HL-60 (cell line): Measurements from ENCODE around the gene ZNRF3.

Source experiments
- DNase-seq, 2 experiments: peaks; one replicate each; pipeline ENCODE4 v3.0.0-alpha.2; 2010 to 2020; ENCODE audit warnings: low read depth in 1 of 2, low spot score in 1 of 2
- H3K27ac ChIP-seq: fragments of 250-450 bp; sonication (Bioruptor Pico); replicated peaks from 2 replicates; pipeline ENCODE4 v1.5.1; 2020; ENCODE audit warnings: mild to moderate bottlenecking, moderate library complexity
- H3K27me3 ChIP-seq: fragments of 250-450 bp; sonication (Bioruptor Pico); 2 replicates; pipeline ENCODE4 v1.5.1; 2021; ENCODE audit warnings: mild to moderate bottlenecking, moderate library complexity; ENCODE audit not compliant: insufficient read depth, poor library complexity, severe bottlenecking
- H3K4me3 ChIP-seq: replicated peaks from 2 replicates; pipeline ENCODE4 v1.5.1; 2011; ENCODE audit warnings: mild to moderate bottlenecking, control low read depth, low read length; ENCODE audit not compliant: insufficient read depth
- GABPA ChIP-seq: IDR thresholded peaks from 2 replicates; pipeline ENCODE4 v1.6.1; 2012; ENCODE audit warnings: low read depth
- POLR2AphosphoS5 ChIP-seq: IDR thresholded peaks from 2 replicates; pipeline ENCODE4 v1.6.1; 2012; ENCODE audit warnings: low read depth
- SPI1 ChIP-seq: IDR thresholded peaks from 2 replicates; pipeline ENCODE4 v1.6.1; 2012; ENCODE audit warnings: low read depth, mild to moderate bottlenecking, borderline replicate concordance
- TF ChIP-seq, protein P1 (sequence below): IDR thresholded peaks from one replicate; pipeline ENCODE4 v1.5.1; 2011; ENCODE audit warnings: low read length, control low read depth, inconsistent platforms; ENCODE audit not compliant: insufficient read depth
- TF ChIP-seq, protein P2 (sequence below): IDR thresholded peaks from 2 replicates; pipeline ENCODE4 v1.6.1; 2012; ENCODE audit warnings: low read depth; ENCODE audit not compliant: insufficient replicate concordance

ZNRF3 gene

DNA sequence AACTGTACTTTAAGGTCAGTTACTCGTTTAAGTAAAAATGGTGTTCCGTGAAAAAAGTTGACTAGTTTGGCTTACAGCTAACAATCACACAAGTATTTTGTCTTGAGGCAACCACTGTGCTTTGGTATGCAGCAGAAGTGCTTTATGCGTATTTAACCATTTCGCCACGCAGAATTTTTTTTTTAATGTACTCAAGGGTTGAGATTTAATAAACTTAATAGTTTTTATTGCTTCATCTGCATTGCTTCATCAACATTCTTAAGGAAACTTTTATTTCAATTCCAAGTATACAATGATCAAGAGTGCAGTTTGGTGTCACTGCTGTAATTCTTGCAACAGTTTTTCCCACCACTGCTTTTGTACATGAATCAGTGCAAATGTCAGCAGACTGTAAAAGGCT lies 66.4 kb downstream of the ZNRF3 start:
- Histone ChIP-seq H3K27ac (peak overlapping the region; percentile 32; the same call in 1 of the 2 replicates), H3K4me3 (no peak overlapping the region), H3K27me3 (no peaks in the 10 kb centered on the region)
- DNase-seq = no peak
- TF ChIP-seq, protein P1, sequence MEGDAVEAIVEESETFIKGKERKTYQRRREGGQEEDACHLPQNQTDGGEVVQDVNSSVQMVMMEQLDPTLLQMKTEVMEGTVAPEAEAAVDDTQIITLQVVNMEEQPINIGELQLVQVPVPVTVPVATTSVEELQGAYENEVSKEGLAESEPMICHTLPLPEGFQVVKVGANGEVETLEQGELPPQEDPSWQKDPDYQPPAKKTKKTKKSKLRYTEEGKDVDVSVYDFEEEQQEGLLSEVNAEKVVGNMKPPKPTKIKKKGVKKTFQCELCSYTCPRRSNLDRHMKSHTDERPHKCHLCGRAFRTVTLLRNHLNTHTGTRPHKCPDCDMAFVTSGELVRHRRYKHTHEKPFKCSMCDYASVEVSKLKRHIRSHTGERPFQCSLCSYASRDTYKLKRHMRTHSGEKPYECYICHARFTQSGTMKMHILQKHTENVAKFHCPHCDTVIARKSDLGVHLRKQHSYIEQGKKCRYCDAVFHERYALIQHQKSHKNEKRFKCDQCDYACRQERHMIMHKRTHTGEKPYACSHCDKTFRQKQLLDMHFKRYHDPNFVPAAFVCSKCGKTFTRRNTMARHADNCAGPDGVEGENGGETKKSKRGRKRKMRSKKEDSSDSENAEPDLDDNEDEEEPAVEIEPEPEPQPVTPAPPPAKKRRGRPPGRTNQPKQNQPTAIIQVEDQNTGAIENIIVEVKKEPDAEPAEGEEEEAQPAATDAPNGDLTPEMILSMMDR = no peak
- no peak for TF ChIP-seq SPI1
- TF ChIP-seq, protein P2, sequence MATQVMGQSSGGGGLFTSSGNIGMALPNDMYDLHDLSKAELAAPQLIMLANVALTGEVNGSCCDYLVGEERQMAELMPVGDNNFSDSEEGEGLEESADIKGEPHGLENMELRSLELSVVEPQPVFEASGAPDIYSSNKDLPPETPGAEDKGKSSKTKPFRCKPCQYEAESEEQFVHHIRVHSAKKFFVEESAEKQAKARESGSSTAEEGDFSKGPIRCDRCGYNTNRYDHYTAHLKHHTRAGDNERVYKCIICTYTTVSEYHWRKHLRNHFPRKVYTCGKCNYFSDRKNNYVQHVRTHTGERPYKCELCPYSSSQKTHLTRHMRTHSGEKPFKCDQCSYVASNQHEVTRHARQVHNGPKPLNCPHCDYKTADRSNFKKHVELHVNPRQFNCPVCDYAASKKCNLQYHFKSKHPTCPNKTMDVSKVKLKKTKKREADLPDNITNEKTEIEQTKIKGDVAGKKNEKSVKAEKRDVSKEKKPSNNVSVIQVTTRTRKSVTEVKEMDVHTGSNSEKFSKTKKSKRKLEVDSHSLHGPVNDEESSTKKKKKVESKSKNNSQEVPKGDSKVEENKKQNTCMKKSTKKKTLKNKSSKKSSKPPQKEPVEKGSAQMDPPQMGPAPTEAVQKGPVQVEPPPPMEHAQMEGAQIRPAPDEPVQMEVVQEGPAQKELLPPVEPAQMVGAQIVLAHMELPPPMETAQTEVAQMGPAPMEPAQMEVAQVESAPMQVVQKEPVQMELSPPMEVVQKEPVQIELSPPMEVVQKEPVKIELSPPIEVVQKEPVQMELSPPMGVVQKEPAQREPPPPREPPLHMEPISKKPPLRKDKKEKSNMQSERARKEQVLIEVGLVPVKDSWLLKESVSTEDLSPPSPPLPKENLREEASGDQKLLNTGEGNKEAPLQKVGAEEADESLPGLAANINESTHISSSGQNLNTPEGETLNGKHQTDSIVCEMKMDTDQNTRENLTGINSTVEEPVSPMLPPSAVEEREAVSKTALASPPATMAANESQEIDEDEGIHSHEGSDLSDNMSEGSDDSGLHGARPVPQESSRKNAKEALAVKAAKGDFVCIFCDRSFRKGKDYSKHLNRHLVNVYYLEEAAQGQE = no peak

DNA sequence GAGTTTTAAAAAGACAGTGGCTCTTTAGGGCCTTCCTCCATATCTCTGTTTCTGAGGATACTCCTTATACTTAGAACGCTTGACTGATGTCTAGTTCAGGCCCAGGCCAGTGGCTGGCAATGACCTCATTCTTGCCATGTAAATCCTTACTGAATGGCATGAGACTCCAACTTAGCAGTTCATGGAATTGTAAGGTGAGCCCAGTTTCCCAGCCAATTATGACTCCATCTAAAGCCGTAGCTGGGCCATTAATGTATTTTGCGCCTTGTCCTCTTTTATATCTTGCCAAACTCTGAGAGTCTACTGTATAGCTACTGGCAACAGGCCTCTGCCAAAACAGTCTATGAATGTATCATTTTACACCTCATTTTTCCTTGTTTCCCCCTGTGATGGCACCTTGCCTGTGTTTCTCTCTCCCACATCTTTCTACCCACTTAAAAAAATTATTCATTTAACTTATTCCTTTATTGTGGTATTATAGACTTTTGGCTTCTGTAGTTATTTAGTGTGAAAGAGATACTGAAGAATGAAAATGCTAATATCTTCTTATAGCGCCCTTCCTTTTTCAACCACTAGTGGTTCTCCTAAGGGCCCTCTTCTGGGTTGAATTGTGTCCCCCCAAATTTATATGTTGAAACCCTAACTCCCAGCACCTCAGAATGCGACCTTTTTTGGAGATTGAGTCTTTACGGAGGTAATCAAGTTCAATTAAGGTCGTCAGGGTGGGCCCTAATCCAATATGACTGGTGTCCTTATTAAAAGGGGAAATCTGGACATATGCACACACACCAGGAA lies 67.4 kb downstream of the ZNRF3 start:
- Histone ChIP-seq H3K4me3 (no peak overlapping the region), H3K27ac (no peak overlapping the region), H3K27me3 (no peaks in the 10 kb centered on the region)
- TF ChIP-seq POLR2AphosphoS5 = no peak
- DNase-seq = no peak

DNA sequence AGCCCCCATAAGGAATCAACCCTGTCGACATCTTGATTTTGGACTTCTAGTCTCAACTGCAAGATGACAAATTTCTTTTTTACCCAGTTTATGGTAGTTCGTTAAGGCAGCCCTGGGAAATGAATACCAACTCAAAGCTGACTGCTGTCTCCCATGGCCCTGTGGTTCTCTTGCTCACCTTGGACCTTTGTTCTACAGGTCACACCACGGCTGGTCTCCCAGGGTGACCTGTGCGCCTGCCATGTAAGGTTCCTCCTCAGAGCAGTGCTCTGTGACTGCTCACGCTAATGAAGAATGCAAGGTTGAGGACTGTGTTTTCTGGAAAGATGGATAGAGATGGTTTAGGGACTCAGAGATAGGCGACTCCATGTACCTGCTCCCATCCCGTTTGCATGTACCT lies 68.2 kb downstream of the ZNRF3 start:
- no peak for DNase-seq
- Histone ChIP-seq H3K4me3 (no peak overlapping the region), H3K27me3 (no peaks in the 10 kb centered on the region), H3K27ac (no peak overlapping the region)
- TF ChIP-seq POLR2AphosphoS5 (no peak), SPI1 (no peak), GABPA (no peak)
- TF ChIP-seq, protein P2 = no peak
- TF ChIP-seq, protein P1 = no peak

DNA sequence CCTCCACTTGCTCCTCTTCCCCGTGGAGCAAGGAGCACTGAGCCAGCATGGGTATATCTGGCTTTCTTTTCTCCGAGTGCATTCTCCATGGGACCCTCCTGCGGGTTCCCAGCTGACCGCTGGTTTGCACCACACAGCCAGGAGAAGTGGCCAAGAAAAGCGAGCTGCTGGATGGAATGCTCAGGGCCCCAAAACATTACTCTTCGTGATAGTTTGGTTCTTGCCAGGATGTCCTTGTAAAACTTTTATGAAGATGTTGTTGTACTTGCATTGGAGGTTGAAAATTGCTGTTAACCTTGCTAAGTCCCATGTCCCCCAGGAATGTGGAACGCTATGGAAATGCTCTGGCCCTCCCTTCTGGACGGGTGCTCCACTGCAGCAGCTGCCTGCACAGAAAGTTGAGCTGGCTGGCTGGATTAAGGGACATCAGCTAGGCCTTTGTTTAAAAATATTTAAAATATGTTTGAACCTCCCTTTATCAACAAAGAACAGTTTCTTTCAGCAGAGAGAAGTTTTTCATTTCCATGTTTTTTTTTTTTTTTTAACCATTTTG lies 68.7 kb downstream of the ZNRF3 start:
- no peak overlapping the region for H3K4me3 ChIP-seq
- no peak overlapping the region for H3K27ac ChIP-seq
- H3K27me3 ChIP-seq = no peaks in the 10 kb centered on the region
- DNase-seq = no peak
- TF ChIP-seq, protein P2 = no peak
- no peak for TF ChIP-seq SPI1
- no peak for TF ChIP-seq GABPA
